NCI-H226 (cell line): Measurements from ENCODE around the gene HBE1.
"Not testable (repeated sequence)": the region's sequence is repeated elsewhere in the genome, so short reads cannot be mapped to it uniquely, and the experiment has no call there.

Experiments
- DNase-seq: peaks from one replicate; pipeline ENCODE4 v3.0.0-alpha.2; 2015

Gene HBE1

GRCh38 chr11:5284637-5285036 is 14.9 kb upstream of the HBE1 start:
- no peak for DNase-seq

GRCh38 chr11:5283882-5284281 is 14.1 kb upstream of the HBE1 start:
- DNase-seq, result no peak

GRCh38 chr11:5283086-5283485 is 13.3 kb upstream of the HBE1 start:
- no peak for DNase-seq

- no peak for DNase-seq
Measured at GRCh38 chr11:5282628-5283027, 12.9 kb upstream of the HBE1 start.

GRCh38 chr11:5281596-5281995 is 11.9 kb upstream of the HBE1 start:
- DNase-seq, result no peak

- peak; percentile 95 for DNase-seq
Measured at GRCh38 chr11:5280582-5281102, 10.9 kb upstream of the HBE1 start.

- no peak for DNase-seq
Measured at GRCh38 chr11:5279471-5280090, 9.8 kb upstream of the HBE1 start.

GRCh38 chr11:5277807-5278382 is 8.2 kb upstream of the HBE1 start:
- no peak for DNase-seq

- no peak for DNase-seq
Measured at GRCh38 chr11:5276697-5277096, 7.0 kb upstream of the HBE1 start.

GRCh38 chr11:5275369-5276110 is 5.8 kb upstream of the HBE1 start:
- DNase-seq, result no peak

GRCh38 chr11:5274395-5274794 is 4.7 kb upstream of the HBE1 start:
- peak; percentile 10 for DNase-seq

GRCh38 chr11:5272395-5273017 is 2.8 kb upstream of the HBE1 start:
- DNase-seq, result no peak

- DNase-seq, result no peak
Measured at GRCh38 chr11:5267033-5267563, 2.6 kb downstream of the HBE1 start.

GRCh38 chr11:5266609-5267008 is 3.1 kb downstream of the HBE1 start:
- DNase-seq, result no peak

- no peak for DNase-seq
Measured at GRCh38 chr11:5265832-5266231, 3.9 kb downstream of the HBE1 start.

- no peak for DNase-seq
Measured at GRCh38 chr11:5258543-5259262, 11.0 kb downstream of the HBE1 start.

GRCh38 chr11:5257296-5257695 is 12.4 kb downstream of the HBE1 start:
- DNase-seq, result no peak

- not testable (repeated sequence) for DNase-seq
Measured at GRCh38 chr11:5254646-5255413, 14.9 kb downstream of the HBE1 start, which contains the start of gene HBG2. HBG2 (minus strand) TSS chr11:5254781; CDS start chr11:5254728, 53 bp downstream.

- not testable (repeated sequence) for DNase-seq
Measured at GRCh38 chr11:5254023-5254422, 15.7 kb downstream of the HBE1 start.

GRCh38 chr11:5253440-5253839 is 16.3 kb downstream of the HBE1 start:
- DNase-seq, result not testable (repeated sequence)

GRCh38 chr11:5252919-5253265 is 16.9 kb downstream of the HBE1 start:
- no peak for DNase-seq
